Osteoblast (primary cell): ENCODE results near the gene F7. TPM values are rescaled to one million over a fixed set of nuclear protein-coding genes. Genes with fewer than 3 reads are reported as not detected.
"Not testable (repeated sequence)": the region's sequence is repeated elsewhere in the genome, so short reads cannot be mapped to it uniquely, and the experiment has no call there.

ENCODE experiments used
- DNase-seq: peaks from one replicate; pipeline ENCODE4 v3.0.0; 2011; ENCODE audit warnings: low spot score, mixed read lengths; ENCODE audit not compliant: insufficient read length; ENCODE audit errors: missing footprints
- H2AFZ ChIP-seq: 2 replicates; pipeline ENCODE4 v1.6.0; 2011; ENCODE audit warnings: mild to moderate bottlenecking, low read length
- H3K27ac ChIP-seq: 2 replicates; pipeline ENCODE4 v1.5.1; 2011; ENCODE audit warnings: mild to moderate bottlenecking, low read depth, low read length, moderate library complexity
- H3K27me3 ChIP-seq: 2 replicates; pipeline ENCODE4 v1.6.0; 2012; ENCODE audit warnings: mild to moderate bottlenecking, control low read depth, inconsistent platforms, low read length, moderate library complexity; ENCODE audit not compliant: insufficient read depth
- H3K36me3 ChIP-seq: 2 replicates; pipeline ENCODE4 v1.5.1; 2011; ENCODE audit warnings: mild to moderate bottlenecking, low read length, control low read depth, moderate library complexity; ENCODE audit not compliant: insufficient read depth
- H3K4me1 ChIP-seq: 2 replicates; pipeline ENCODE4 v1.5.1; 2011; ENCODE audit warnings: mild to moderate bottlenecking, low read length, control low read depth, moderate library complexity; ENCODE audit not compliant: insufficient read depth
- H3K4me2 ChIP-seq: 2 replicates; pipeline ENCODE4 v1.6.0; 2011; ENCODE audit warnings: mild to moderate bottlenecking, low read length; ENCODE audit not compliant: insufficient read depth
- H3K4me3 ChIP-seq: fragments of 200-600 bp; sonication (generic); 3 replicates; pipeline ENCODE4 v1.5.1; 2012; ENCODE audit warnings: mild to moderate bottlenecking, low read length, inconsistent platforms; ENCODE audit not compliant: insufficient read depth
- H3K79me2 ChIP-seq: 2 replicates; pipeline ENCODE4 v1.6.0; 2012; ENCODE audit warnings: mild to moderate bottlenecking, low read length, control low read depth, inconsistent platforms; ENCODE audit not compliant: insufficient read depth
- H3K9me3 ChIP-seq: 2 replicates; pipeline ENCODE4 v1.5.1; 2011; ENCODE audit warnings: low read depth, low read length, control low read depth
- H4K20me1 ChIP-seq: 2 replicates; pipeline ENCODE4 v1.6.0; 2012; ENCODE audit warnings: mild to moderate bottlenecking, low read length, control low read depth; ENCODE audit not compliant: insufficient read depth
- total RNA-seq: library from RNA; depleted of rRNA; stranded (reverse); fragments of >200 nt; gene quantifications from 2 replicates; pipeline ENCODE4 v1.2.3, GENCODE V29; 2012
- TF ChIP-seq, protein P1 (sequence below): IDR thresholded peaks from 2 replicates; pipeline ENCODE4 v1.5.1; 2011; ENCODE audit warnings: mild to moderate bottlenecking, low read depth, low read length, moderate library complexity; ENCODE audit errors: extremely low read depth

The F7 gene
- total RNA-seq, 1 donor: under 0.01 TPM

DNA sequence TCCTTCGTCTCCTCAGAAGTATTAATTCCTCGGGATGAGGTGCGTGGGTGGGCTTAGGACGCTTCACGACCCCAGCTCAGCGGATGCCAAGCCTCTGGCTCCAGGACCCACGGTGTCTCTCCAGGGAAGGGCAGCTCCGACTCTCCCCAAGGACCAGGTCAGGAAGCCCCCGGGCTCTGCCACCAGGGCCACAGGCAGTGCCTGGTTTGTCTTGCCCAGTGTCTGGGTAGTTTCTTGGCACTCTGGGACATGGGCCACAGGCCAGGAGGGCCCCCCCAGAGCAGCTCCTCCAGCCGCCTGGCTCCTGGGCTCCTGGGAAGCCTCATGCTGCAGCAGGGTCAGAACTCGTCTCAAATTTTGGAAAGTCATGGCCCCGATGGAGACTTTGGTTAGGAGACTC lies 55.4 kb downstream of the F7 start:
- Histone ChIP-seq H2AFZ (no peak overlapping the region), H3K36me3 (no peaks in the 10 kb centered on the region), H3K9me3 (no peaks in the 10 kb centered on the region), H3K4me3 (no peak overlapping the region), H3K79me2 (no peaks in the 10 kb centered on the region), H3K27me3 (peaks cover 17% of the 10 kb centered on the region), H3K4me1 (no peaks in the 10 kb centered on the region), H4K20me1 (no peaks in the 10 kb centered on the region), H3K4me2 (no peak overlapping the region), H3K27ac (no peak overlapping the region)
- DNase-seq: no peak
- TF ChIP-seq, protein P1, sequence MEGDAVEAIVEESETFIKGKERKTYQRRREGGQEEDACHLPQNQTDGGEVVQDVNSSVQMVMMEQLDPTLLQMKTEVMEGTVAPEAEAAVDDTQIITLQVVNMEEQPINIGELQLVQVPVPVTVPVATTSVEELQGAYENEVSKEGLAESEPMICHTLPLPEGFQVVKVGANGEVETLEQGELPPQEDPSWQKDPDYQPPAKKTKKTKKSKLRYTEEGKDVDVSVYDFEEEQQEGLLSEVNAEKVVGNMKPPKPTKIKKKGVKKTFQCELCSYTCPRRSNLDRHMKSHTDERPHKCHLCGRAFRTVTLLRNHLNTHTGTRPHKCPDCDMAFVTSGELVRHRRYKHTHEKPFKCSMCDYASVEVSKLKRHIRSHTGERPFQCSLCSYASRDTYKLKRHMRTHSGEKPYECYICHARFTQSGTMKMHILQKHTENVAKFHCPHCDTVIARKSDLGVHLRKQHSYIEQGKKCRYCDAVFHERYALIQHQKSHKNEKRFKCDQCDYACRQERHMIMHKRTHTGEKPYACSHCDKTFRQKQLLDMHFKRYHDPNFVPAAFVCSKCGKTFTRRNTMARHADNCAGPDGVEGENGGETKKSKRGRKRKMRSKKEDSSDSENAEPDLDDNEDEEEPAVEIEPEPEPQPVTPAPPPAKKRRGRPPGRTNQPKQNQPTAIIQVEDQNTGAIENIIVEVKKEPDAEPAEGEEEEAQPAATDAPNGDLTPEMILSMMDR: no peak

DNA sequence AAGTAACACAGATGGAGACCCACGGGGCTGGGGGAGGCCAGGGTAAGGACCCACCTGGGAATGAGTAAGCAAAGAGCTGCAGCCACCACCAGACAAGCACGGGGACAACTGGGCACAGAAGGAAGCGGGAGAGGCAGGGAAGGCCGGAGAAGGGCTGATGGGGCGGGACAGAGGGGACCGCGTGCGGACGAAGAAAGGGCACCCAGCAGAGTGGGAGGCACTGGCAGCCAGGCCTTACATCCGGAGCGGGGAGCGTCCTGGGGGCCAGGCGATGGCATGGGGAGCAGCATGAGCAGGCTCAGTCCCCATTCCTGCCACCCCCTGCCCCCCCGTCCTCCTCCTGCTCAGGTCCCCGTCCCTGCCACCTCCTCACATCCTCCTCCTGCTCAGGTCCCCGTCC lies 55.8 kb downstream of the F7 start:
- Histone ChIP-seq H2AFZ (no peak overlapping the region), H3K4me2 (no peak overlapping the region), H3K27ac (no peak overlapping the region), H3K4me3 (no peak overlapping the region), H3K4me1 (no peaks in the 10 kb centered on the region), H4K20me1 (no peaks in the 10 kb centered on the region), H3K36me3 (no peaks in the 10 kb centered on the region), H3K27me3 (peaks cover 17% of the 10 kb centered on the region), H3K79me2 (no peaks in the 10 kb centered on the region), H3K9me3 (no peaks in the 10 kb centered on the region)
- TF ChIP-seq, protein P1: no peak
- DNase-seq: peak; percentile 86

DNA sequence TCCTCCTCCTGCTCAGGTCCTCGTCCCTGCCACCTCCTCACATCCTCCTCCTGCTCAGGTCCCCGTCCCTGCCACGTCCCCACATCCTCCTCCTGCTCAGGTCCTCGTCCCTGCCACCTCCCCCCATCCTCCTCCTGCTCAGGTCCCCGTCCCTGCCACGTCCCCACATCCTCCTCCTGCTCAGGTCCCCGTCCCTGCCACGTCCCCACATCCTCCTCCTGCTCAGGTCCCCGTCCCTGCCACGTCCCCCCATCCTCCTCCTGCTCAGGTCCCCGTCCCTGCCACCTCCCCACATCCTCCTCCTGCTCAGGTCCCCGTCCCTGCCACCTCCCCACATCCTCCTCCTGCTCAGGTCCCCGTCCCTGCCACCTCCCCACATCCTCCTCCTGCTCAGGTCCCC lies 56.4 kb downstream of the F7 start:
- H3K79me2 ChIP-seq, H3K9me3 ChIP-seq, H4K20me1 ChIP-seq, H3K27ac ChIP-seq, H3K36me3 ChIP-seq, H3K4me3 ChIP-seq, H3K4me1 ChIP-seq, DNase-seq, H3K4me2 ChIP-seq, H2AFZ ChIP-seq: not testable (repeated sequence)
- H3K27me3 ChIP-seq: peaks cover 17% of the 10 kb centered on the region

DNA sequence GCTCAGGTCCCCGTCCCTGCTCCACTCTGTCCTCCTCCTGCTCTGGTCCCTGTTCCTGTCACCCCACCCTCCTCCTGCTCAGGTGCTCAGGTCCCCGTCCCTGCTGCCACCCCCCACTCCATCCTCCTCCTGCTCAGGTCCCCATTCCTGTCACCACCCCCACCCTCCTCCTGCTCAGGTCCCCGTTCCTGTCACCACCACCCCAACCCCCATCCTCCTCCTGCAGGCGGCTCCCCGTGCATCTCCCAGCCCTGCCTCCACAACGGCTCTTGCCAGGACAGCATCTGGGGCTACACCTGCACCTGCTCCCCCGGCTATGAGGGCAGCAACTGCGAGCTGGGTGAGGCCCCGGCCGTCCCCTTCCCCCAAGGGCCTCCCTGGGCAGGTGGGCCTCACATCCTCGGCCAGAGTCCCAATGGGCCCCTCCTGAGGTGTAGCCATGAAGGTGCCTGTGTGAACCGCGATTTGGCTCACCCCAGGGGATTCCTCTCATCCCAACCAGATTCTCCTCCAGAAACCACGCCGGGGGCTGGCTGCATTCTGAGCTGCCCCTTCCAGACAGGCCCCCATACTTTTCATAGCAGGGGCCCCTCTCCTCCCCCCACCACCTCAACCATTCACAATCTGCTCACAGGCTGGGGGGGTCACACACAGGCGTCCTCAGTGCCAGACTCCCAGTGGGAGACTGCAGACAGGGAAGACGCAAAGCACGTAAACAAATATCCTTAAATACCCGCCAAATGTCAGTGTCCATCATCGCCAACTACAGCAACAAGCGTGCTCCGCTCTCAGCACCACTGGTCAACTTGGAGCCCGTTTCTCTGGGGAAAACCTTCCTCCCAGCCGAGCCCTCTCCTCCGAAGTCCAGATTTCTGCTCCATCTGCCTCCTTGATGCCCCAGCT lies 57.4 kb downstream of the F7 start:
- Histone ChIP-seq H3K4me1 (no peaks in the 10 kb centered on the region), H3K4me2 (no peak overlapping the region), H3K27ac (no peak overlapping the region), H3K4me3 (no peak overlapping the region), H3K9me3 (no peaks in the 10 kb centered on the region), H4K20me1 (no peaks in the 10 kb centered on the region), H2AFZ (no peak overlapping the region), H3K27me3 (peaks cover 17% of the 10 kb centered on the region), H3K36me3 (no peaks in the 10 kb centered on the region), H3K79me2 (no peaks in the 10 kb centered on the region)
- TF ChIP-seq, protein P1: no peak
- DNase-seq: peak; percentile 58
